Activated CD8-positive, alpha-beta memory T cell treated with anti-CD3 and anti-CD28 coated beads, Interleukin-2, amount 50 U/mL, for 1 hour (primary cell): ENCODE data around the gene RPL19.
A peak's percentile ranks its signal among the peaks of the same experiment; 100 is the strongest.

Experiments
- DNase-seq: peaks from one replicate; pipeline ENCODE4 v3.0.0-alpha.2; 2020; ENCODE audit errors: extremely low read depth

Gene RPL19

DNA sequence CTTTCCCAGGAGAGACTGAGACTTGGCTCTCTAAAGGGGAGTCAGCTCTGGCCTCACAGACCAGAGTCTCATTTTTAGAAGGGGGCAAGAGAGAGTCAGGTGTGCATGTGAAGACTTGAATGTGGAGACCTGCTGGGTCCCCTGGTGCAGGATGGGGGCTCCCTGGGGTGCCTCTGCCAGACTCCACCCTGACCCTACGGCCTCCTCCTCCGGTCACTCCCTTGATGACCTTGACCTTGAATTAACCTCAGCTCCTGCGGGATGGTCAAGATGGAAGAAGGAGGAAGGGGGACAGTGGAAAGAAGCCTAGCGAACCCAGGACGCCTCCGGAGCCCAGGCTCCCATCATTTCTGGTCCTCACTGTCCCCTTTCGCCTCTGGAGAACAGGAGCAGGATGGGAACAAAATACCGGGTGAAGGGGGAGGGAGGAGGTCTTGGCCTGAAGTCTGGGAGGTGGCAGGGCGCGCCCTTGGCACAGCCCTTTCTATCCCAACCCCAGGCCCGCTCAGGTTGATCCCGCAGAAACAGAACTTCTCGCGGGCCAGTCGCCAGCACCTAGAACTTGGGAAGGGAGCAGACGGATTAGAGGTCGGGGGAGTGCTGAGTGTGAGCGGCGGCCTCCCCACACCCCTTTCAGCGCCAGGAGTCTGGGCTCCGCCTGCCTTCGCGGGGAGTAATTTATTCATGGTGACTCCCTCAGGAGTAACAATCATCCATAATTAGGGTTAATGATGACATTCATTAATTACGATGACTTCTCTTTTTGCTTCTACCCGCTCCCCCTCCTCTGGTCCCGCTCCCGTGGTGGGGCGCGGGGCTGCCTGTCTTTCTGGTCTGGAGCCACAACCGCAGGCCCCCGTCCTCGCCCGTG, 24.1 kb downstream of the RPL19 start:
- DNase-seq, result no peak

DNA sequence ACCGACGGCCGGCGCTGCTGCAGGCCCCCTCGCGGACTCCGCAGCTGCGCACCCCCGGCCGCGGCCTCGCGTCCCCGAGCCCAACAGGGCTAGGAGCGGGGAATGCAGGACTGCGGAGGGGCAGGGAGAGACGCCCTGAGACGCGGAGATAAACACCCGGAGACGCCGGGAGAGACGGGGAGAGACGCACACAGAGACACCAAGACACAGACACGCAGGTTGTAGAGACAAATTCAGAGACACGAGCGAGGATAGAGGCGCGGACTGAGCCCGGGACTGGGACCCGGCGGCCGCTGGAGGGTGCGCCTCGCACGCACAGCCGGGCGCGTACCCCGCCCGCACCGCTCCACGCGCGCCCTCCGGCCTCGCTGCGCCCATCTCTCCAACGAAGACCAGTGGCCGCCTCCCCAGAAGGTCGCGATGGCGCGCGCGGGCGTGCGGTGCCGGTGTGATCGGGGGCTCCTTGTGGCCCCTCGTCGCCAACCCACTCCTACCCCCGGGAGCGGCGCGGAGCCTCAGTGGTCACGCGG, 24.8 kb downstream of the RPL19 start:
- no peak for DNase-seq

DNA sequence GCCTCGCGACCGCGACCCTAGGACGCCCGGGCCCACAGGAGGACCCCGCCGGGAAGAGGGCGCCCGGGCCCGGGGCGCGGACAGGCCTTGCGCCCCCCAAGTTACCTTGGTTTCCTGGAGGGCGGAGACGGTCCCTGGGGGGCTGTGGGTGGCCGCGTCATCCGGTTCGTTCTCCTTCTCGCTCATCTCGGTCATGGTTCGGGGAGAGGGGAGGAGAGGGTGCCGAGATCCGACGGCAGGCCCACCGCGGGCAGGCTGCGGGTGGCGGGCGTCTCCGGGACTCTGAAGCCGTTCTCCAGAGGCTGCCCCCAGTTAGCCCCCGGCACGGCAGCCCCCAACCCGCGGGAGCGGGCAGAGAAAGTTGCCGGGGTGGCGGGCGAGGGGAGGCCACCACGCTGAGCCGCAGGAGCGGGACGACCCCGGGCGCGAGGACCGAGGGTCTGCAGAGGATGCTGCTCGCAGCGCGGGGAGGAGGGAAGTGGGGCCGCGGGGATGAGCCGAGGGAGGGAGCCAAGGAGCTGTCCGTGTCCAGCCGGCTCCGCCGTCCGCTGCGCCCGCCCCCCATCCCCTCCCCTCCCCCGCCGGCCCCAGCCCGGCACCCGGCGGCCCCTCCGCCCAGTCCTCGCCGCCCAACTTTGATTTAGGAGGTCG, 25.4 kb downstream of the RPL19 start, which contains the start of gene STAC2:
Gene STAC2 (minus strand): TSS at position 638 of the 651 bp plus-strand sequence. CDS start 443 bp downstream, at position 195.
- no peak for DNase-seq

DNA sequence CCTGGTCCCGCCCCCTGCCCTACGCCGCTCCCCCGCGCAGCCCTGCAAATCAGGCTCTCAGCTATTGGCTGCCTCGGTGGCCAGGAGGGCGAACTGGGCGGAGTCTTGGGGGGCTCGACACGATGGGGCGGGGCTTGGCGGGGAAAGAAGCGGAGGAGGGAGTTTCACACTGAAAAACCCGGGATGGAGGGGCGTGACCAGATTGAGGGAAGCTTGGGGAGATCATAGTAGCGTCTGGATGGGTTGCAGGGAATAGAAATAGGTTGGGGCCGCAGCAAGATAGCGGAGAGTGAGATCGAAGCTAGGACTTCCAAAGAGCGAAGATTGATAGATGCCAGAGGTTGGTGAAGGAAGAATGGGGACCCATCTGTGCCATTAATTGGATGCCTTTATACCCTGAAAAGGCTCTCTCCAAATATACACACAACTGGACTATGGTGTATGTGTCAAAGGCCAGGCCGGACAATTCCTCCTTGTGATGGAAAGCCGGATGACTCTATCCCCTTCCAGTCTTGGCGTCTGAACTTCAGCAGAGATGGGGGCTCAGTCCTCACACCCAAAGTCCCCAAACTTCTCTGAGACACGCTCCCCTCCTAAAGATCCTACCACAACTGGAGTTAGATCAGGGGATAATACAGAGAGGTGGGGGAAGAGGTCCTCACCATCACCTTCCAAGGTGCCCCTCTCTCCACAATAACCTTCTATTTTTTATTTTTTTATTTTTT, 26.0 kb downstream of the RPL19 start:
- no peak for DNase-seq

DNA sequence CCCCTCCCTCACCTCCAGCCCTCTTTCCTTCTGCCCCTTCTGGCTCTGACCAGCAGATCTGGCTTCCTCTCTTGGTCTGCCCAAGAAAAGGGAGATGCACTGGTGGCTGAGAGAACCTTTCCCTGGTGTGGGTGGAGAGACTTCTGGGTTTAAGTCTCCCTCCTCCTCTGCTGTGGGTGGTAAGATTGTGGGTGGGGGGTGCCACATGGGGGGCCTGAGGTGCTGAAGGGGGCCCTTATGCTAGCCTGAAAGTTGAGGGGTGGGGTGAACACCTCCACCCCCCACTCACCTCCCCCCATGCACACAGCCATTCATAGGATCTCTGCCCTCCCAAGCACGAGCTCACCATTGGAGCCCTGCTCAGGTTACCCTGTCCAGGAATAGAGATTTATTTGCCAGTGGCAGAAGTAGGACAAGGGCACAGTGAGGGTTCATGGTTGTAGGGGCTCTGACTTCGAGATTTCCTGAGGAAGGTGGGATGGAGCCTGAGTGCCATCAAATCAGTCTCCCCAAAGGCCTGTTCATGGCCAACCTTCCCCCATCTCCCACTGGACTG, 27.4 kb downstream of the RPL19 start:
- no peak for DNase-seq

DNA sequence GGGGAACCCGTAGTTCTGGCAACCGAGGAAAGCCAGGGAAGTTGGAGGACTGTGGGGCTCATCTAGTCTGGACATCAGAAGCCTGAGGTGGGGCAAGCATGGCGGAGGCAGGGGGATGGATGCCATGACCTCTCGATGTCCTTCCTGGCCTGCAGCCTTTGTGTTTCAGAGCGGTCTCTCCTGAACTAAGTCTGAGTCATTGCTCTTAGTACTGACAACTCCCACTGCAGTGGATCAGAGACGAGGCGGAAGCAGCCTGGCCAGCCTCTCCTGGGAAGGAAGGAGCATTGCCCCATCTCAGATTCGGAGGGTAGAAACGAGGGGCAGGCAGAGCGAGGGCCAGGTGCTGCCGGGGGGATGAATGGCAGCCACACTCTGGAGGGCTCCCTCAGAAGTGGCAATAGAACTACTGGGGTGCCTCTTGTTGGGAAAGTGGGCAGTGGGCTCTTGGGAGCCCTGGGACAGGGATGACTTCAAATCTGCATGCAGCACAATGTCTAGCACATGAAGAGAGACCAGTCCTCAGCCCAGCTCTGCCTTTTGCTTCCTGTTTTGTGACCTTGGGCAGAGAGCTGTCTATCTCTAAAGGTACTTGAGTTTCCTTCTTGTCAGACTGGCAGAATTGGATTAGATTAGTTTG, 29.3 kb downstream of the RPL19 start:
- DNase-seq, result no peak

DNA sequence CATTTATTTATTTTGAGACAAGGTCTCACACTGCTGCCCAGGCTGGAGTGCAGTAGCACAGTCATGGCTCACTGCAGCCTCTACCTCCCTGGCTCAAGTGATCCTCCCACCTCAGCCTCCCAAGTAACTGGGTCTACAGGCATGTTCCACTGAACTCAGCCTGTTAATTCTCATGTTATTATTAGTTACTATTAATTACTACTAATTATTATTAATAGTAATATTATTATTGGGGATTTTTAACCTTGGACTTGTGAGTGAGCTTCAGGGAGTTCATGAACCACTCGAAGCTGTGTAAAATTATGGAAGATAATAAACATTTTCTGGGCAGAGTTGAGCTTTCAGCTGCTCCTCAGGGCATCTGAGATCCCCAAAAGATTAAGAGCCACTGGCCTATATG, 30.3 kb downstream of the RPL19 start:
- DNase-seq, result no peak

DNA sequence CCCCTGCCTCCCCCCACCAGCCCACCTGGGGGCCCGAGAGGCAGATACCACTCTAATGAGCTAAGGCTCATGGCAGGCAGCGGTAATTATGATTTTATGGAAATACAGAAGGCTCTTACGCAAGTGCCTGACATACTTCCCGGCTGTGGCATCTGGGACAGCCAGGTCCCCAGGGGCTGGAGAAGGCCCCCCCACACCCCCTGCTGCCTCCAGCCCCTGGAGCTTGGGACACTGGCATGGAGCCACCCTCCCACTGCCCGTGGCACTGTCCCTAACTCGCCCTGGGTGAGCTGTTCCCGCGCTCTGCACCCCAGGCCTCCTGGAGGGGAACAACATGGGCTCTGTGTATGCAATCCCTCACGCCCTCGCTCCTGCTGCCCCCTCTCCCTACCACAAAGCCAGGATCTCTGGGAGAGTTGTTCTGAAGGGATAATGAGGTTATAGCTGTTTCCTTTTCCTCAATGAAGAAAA, 31.0 kb downstream of the RPL19 start:
- no peak for DNase-seq

DNA sequence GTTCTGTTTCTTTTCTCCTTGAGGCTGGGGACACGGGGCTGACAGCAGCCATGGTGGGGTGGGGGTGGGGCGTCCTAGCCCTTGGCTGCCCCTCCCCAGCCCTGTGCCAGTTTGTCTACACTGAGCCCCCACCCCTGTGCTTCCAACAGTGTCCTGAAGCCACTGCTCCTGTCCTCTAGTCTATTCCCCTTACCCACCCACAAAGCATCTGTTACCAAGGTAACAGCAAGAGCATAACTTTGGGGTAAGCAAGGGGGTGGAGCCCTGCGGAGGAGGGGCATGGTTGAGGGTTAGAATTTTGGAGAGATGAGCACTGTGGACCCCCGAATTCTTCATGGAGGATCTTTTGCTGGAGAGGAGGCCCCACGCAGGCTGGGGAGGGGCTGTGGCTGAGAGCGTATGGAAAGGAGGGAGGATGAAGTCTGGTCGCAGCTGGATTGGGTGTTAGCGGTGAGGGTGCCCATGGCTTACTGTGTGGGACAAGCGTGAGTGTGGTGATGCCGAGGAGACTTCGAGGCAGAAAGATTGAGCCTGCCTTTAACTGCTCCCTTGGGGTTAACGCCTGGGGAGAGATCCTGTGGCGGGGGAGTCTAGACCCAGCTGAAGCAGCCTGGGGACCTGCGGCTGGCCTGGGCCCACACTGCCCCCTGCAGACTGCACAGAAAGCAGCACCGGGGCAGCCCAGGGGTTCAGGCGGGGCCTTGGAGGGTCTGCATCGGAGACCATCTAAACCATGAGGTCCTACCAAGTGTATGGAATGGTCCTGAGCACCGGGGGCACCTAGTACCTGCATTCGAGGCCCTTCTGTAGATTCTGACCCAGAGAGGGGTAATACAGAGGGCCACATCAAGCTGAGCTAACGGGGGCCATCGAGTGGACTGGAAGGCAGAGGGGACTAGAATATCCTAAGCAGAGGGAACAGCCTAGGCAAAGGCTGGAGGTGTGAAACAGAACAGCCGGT, 31.8 kb downstream of the RPL19 start:
- no peak for DNase-seq

DNA sequence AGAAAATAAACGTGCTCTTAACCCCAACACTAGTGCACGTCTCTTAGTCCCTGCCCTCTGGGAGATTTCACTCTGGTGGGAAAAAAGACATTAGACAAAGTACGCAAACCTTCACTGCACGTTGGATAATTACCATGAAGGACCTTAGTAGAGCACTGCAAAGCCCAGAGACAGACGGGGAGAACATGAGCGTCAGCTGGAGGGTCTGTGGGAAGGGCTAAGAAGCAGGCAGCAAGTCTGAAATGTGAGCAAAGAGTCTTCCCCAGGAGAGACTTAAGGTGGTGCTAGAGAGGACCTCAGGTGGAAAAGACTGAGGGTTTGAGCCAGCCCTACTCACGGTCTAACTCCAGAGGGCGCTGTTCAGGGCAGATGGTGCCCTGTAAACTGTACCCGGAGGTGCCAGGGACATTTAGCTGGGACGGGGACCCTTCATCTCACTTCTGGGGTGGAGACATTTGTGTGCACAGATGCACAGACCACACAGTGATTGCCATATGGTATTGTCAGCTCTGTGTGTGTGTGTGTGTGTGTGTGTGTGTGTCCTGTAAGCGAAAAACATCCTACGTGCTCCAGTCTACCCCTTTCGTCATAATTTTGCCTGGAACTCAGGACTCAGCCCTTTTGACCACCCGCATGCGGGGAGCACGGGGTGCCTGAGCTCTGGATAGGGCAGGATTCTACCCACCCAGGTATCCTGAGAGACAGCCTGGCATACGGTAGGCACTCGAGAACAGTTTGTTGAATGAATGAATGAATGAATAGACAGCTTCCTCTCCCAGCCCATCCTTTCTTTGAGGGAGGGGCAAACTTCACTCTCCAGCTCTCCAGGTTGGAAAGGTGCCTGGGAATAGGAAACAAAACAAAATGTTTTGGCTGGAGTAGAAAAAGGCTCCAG, 35.7 kb downstream of the RPL19 start:
- DNase-seq, result peak; percentile 24

DNA sequence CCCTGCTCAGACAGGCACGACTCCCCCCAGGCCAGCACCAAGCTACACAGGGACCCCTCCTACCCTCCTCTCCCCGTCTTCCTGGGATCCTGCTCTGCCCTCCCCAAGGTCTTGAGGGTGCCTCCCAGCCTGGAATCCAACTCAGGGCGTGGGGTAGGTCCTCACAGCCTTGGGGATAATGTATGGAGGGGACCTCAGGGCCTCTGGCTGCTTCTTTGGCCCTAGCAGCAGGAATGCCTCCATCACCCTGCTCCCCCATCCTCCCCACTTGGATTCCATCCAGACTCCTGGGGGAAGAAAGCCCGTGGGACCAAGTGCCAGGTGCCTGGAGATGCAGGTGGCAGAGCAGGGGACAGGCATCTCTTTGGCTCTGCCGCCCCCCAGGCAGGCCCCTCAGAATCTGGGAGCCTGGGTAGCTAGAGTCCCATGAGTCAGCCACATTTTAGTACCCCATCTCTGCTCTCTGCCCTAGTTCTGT, 36.4 kb downstream of the RPL19 start:
- no peak for DNase-seq

DNA sequence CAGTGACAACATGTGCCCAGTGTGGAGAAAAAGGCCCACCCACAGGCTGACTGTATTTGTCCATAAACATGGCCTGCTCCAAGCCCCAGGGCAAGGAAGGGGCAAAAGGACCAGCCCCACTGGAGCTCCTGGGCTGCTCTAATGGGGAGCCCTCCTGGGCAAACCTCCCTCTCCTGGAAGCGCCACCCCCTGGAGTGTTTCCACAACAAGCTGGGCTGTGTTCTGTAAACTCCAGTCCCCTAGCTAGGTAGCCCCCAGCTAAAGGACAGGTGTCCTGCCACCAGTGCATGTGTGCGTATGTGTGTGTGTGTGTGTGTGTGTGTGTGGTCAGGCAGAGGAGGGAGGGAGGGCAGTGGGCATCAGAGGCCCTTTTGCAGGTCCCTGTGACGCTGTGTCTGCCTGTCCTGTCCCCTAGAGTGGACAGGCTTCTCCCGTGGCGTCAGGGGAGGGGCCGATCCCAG, 36.9 kb downstream of the RPL19 start:
- no peak for DNase-seq

DNA sequence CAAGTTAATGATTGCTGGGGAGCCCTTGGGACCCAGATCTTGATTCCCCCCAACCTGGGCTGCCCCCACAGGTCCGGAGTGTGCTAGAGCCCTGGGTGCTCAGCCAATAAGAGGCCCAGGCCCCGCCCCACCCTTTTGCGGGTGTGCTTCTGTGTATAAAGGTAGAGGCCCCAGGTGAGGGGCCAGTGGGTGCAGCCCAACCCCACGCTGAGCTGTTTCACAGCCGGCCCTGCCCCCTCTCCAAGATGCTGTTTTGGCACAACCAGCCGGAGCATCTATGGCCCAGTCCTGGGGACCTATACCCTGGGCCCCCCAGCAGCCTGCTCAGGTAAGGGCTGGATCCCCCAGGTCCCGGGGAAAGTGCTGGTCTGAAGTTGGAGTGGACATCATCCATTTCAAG, 37.5 kb downstream of the RPL19 start:
- DNase-seq, result no peak

DNA sequence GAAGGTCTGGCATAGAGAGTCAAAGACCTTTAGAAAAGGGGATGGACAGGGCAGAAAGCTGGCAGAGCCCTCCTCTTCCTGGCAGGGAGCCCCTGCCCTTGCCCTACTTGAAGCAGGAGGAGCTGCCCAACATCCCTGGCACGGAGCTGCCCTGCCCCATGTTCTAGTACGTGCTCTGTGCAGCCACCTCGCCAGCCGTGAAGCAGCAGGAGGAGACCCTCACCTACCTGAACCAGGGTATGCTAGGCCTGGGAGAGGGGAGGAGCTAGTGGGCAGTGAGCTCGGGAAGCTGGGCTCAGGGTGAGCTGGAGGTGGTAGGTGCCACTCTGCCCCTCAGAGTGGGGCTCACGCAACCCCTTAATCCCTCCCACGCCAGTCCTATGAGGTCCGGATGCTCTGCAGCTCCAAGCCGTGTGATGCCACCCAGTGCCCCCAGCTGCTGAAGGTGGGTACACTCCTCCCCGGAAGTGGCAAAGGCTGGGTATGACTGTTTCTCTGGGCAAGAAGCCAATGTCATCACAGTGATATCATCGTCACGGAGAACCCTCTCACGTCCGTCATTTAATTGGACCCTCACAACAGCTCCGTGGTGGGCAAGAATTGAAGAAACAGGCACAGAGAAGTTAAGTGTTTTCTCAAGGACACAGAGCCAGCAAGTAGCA, 38.4 kb downstream of the RPL19 start:
- DNase-seq, result peak; percentile 81

DNA sequence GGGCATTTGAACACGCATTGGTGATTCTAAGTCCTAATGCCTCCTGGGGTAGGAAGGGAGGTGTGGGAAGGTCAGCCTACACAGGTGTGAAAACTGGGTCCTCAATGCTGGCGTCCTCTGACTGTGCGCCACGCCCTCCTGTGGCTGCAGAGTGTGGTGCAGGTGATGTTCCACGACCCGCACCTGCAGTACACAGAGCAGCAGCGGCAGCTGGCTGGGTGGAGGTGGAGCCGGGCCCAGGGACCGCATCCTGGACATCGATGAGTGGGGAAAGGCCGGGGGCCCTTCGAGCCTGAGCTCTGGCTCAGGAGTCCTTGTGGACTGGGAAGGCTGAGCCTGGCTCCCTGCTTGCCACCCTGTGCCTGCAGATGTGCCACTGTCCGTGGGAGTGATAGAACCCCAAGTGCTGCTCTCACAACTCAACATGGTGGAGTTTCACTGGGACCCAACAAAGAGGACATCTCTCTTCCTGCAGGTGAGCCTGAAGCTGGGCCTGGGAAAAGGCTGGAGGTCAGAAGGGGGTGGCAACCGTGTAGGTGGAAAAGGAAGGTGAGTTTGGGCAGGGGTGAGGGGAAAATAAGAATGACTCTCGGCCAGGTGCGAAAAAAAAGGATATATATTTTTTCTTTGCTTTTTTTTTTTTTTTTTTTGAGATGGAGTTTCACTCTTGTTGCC, 39.7 kb downstream of the RPL19 start:
- no peak for DNase-seq

DNA sequence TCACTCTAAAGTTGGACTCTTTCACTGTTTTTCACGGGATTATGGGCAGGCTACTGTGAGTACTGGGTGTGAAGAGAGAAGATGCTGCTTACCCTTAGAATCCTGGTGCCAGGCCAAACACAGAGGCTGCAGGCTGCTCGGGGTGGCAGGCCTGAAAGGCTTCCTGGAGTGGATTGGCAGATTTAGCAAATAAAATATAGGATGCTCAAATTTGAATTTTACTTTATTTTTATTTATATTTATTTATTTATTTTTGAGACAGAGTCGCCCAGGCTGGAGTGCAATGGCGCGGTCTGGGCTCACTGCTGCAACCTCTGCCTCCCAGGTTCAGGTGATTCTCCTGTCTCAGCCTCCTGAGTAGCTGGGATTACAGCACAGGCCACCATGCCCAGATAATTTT, 40.5 kb downstream of the RPL19 start:
- DNase-seq, result no peak

DNA sequence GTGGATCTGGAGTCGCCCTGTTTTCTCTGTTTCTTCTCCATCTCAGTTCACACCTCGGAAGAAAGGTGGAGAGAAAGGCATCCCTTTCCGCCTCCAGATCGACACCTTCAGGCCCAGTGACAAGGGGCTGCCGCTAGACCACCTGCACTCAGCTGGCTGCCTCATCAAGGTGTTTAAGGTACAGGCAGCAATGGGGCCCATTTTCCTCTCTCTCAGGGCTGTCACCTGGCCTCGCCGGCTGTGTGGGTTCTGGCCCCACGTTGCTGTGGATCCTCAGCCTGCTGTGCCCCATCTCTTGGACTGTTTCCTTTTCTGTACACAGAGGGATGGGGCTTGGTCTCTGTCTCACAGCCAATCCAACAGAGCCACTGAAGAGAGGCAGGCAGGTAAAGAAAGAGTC, 43.1 kb downstream of the RPL19 start:
- DNase-seq, result no peak
